ENCODE results near the gene NMNAT3.

GRCh38 chr3:139660269-139660668 lies 17.5 kb downstream of the NMNAT3 start:
- TF ChIP-seq POLR2AphosphoS5 (IDR thresholded peaks at IDR 0.05) (no peak), CTCF (IDR thresholded peaks at IDR 0.05) (no peak), POLR2A (IDR thresholded peaks at IDR 0.05) (no peak), EP300 (IDR thresholded peaks at IDR 0.05; ENCODE audit: low read depth) (no peak)

Measured in transverse colon (tissue), 4 donors.